Cardiac septum (tissue), 1 donor: ENCODE results near the gene OGG1. TPM values are rescaled to one million over a fixed set of nuclear protein-coding genes. Genes with fewer than 3 reads are reported as not detected.
"Not testable (repeated sequence)": the region's sequence is repeated elsewhere in the genome, so short reads cannot be mapped to it uniquely, and the experiment has no call there.

ENCODE experiments used
- DNase-seq: peaks from one replicate; pipeline ENCODE4 v3.0.0-alpha.2; 2020; ENCODE audit warnings: low spot score
- intact Hi-C: fragments of 100-400 bp; cut with DNase I; formaldehyde crosslinking; loops from one replicate; pipeline ENCODE4 v1.14.0; 2022
- total RNA-seq: library from RNA; stranded (reverse); fragmentation: NEBNext Ultra II Directional; extraction: Animal tissue kit (Norgen Biotek cat#: 25700); gene quantifications from one replicate; pipeline ENCODE4 v1.2.1, GENCODE V29; 2021
- donor health status: DM: no; HTN: no; CAD: no.

Gene OGG1
- total RNA-seq, 1 donor from 2014 or later = 9.6 TPM

DNA sequence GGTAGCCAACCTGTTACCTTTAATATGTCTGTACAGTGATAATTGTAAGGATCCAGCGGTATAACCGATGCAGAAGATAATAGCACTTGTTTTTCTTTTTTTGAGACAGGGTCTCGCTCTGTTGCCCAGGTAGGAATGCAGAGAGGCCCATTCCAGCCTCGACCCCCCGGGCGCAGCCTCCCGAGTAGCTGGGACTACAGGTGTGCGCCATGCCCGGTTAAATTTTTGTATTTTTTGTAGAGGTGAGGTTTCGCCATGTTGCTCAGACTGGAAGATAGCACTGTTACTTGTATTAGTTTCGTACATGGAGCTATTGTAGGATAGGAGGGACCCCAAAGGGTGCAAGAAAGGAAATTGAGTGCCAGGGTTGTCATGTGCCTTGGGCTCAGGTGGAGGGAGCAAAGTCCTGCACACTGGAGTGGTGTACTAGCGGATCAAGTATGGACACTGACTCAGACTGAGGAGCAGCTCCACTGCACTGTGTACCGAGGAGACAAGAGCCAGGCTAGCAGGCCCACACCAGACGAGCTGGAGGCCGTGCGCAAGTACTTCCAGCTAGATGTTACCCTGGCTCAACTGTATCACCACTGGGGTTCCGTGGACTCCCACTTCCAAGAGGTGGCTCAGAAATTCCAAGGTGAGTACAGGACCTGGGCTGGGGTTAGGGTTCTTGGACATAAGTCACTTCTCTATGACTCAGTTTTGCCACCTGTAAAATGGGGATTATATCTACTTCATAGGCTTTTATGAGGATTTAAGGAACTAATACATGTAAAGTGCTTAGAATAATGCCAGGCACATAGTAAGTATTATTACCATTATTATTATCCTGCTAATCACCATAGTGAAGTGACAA is 1.0 kb downstream of the OGG1 start:
- intact Hi-C loops = loop anchor here (2.0 kb wide), 2 partner anchors 20 to 42 kb away; partner anchors contain the start of genes ARPC4 and TADA3
- DNase-seq = no peak

- DNase-seq = no peak
- intact Hi-C loops = no loop called here
These were observed 4.9 kb downstream of the OGG1 start for GRCh38 chr3:9754678-9755077.

GRCh38 chr3:9757427-9757826 is 7.7 kb downstream of the OGG1 start:
- no peak for DNase-seq
- intact Hi-C loops = no loop called here

DNA sequence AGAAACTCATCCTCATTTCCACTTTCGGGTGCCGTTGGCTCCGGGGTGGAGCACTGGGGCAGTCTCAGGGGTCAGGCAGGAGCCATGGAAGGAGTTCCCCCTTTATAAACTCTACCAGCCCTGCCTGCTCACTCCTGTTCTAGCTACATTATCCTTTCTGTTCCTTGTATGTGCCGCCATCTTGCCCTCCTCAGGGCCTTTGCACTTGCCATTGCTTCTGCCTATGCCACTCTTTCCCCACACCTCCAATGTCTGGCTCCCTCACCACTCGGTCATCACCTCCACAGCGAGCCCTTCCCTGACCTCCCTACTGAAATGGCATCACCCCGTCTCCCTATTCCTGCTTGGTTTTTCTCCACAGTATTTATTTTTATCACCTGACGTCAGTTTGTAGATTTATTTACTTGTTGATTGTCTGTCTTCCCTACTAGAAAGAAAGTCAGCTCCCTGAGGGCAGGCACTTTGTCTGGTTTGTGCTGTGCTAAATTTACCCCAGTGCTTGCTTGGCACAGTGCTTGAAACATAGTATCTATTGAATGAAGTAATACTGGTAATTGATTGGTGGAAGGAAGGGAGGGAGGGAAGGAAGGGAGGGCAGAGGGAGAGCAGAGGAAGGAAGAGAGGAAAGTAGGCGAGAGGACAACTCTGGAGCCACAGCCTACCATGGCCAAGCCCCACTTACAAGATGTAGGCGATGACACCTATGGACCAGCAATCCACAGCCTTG is 11.2 kb downstream of the OGG1 start:
- intact Hi-C loops = no loop called here

GRCh38 chr3:9761919-9762318 is 12.2 kb downstream of the OGG1 start:
- intact Hi-C loops = no loop called here
- no peak for DNase-seq

More for the DNA sequence above, 11.2 kb downstream of the OGG1 start:
- DNase-seq = no peak

DNA sequence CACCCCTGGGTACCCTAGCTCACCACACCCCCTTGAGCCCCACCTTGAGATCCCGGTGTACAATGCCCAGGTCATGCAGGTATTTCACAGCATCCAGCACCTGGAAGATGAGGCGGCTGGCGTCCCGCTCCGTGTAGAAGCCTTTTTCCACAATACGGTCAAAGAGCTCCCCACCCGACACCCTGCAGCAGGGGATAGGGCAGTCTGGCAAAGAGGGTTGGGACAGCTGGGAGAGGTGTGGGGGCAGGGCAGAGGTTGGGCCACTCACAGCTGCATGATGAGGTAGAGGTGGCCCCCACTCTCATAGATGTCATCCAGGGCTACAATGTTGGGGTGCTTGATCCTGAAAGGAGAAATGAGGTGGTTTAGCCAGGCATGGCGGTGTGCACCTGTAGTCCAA is 13.1 kb downstream of the OGG1 start:
- DNase-seq = no peak
- intact Hi-C loops = no loop called here

DNA sequence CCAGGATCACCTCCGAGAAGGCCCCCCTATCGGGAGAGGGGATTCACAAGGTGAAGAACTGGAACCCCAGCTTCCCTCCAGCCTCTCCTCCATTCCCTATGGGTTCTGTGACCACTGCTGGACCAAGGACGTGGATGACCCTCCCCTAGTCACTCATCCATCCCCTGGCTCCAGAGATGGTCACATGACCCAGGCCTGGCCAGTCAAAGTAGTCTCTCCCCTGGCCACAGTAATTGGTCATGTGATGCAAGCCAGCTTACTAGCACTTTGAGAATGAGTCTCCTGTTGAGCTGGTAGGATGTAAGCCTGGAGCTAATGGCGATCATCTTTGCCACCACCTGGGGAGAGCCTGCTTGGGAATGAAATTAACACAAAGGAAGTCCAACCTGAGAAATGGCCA is 16.1 kb downstream of the OGG1 start:
- intact Hi-C loops = no loop called here
- no peak for DNase-seq

DNA sequence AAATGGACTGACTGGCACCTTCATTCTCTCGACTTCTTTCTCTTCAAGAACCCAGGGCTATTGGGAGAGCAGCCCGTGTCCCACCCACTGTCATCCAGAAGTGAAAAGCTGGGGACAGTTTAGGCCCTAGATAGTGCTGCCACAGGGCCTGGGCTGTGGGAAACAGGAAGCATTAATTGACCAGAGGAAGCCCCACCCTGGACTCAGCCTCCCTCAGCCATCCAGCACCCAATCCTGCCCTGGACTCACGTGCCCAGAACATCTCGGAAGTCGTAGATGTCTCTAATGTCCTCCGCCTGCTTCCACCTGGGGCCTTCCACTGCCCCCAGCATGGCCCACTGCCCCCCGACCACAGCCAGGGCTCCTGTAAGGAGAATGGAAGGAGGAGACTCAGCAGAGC is 17.7 kb downstream of the OGG1 start:
- DNase-seq = no peak

GRCh38 chr3:9768141-9768775 is 18.5 kb downstream of the OGG1 start:
- intact Hi-C loops = no loop called here
- no peak for DNase-seq

More for the DNA sequence above, 17.7 kb downstream of the OGG1 start:
- intact Hi-C loops = no loop called here

GRCh38 chr3:9769012-9769411 is 19.3 kb downstream of the OGG1 start:
- intact Hi-C loops = no loop called here
- no peak for DNase-seq

DNA sequence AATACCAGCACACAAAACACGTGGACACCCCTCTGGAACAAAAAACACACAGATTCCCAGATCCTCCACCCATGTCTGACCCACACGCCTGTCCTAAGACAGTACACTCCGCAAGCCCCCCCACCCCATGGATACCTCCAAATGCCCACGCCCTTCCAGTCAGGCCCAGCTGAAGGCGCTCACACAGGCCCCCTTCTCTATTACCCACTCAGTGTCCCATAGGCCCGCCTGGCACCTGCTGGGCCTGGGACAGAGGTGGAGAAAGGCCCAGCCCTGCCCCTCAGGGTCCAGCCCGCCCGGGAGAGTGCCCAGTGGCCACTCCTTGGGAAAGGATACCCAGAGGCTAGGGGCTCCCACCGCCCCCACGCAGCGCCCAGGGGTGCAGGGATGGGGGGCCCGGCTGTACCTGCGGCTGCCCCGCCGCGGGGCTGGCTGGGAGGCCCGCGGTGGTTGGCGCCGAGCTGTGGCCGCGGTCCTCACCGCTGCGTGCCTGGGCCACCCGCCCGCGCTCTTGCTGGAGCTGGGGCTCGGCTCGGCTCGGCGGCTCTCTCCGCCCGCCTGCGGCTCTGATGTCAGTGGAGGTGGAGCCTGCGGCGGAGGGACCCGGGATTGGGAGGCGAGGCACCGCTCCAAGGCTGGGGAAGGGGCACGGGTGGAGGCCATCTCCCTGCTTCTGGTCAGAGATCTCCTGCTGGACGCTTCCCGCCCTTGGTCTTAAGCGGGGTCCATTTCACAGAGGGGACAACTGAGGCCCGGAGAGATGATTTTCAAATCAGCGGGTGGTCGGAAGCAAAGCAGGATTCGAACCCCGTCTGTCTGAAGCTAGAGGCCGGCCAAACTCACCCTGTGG is 19.9 kb downstream of the OGG1 start, which contains the start of gene CAMK1:
TSS of gene CAMK1 (minus strand) at position 522 of the 850 bp plus-strand sequence. CDS start 2,198 bp downstream, outside the sequence.
- intact Hi-C loops = loop anchor here (2.0 kb wide), 1 partner anchor 19 kb away; no protein-coding TSS in a partner anchor
- peak; percentile 91 for DNase-seq

- DNase-seq = peak; percentile 85
- intact Hi-C loops = loop anchor here (2.0 kb wide), 1 partner anchor 20 kb away; no protein-coding TSS in a partner anchor
These were observed 20.6 kb downstream of the OGG1 start for GRCh38 chr3:9770276-9770812.

- intact Hi-C loops = loop anchor here (2.0 kb wide), 1 partner anchor 20 kb away; no protein-coding TSS in a partner anchor
- not testable (repeated sequence) for DNase-seq
These were observed 21.3 kb downstream of the OGG1 start for GRCh38 chr3:9771007-9771406.

DNA sequence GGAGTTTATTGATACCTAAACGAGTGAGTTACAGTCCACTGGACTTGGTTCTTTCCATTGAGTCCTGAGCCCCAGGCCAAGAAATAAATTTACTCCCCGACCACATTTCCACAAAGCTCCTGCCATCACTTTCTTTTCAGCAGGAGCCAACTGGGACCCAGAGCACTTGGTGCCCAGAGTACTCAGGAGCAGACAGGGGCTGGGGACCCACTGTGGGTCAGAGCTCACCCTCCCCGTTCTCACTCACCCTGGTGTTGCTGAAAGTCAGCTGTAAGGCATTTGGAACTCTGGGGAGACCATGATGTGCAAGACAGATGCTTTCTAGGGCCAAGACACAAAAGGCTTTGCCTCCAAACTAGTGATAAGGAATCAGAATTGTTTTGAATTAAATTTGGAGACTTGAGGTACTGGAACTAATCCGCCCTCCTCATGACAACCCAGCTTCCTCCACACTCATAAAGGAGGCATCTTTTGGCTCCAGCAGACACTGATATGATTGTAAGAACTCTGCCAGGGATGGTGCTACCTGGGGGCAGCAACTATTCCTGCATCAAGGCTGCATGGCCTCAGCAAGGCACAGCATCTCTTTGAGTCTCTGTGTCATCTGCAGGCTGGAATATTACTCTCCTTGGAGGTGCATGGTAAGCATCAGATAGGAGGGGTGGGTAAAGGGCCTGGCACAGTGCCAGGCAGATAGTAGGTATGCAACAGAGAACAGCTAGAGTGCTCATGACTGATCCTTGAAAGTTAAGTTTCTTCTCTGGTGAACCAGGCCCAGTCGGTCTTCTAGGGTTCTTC is 27.3 kb downstream of the OGG1 start:
- DNase-seq = no peak
- intact Hi-C loops = no loop called here

DNA sequence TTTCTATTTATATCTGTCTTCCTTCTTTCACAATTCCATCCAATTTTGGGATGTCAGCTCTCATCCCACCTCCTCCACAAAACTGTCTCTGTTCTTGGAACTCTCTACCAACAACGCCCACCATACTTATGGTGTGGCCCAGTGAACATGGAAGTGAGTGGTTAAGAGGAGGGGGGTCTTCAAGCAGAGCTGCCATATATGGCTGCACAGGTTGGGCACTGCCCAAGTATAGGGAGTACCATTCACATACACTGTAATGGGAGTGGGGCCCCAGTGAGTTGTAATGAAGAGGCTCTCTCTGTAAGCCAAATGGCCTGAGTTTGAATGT is 27.9 kb downstream of the OGG1 start:
- no peak for DNase-seq
- intact Hi-C loops = no loop called here

- intact Hi-C loops = no loop called here
- DNase-seq = no peak
These were observed 28.7 kb downstream of the OGG1 start for GRCh38 chr3:9778143-9779074.

DNA sequence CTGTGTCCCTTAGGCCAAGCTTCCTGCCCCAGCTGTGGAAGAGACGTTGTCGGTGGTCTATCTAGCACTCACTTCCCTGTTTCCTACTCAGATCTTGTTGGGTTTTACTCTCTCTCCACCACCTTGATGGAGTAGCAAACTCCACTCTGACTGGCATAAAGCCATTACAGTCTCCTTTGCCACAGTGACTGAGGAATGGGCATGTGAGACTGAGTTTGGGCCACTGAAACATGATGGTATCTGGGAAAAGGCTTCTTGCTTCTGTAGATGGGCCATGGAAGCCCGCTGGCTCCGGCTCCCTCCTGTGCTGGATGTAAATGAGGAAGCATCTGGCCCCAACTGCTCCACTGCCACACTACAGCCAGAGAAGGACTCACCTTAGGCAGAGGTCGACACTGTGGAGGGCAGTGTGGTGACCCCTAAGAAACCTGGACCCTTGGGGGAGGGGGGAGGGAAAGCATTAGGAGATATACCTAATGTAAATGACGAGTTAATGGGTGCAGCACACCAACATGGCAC is 29.4 kb downstream of the OGG1 start:
- intact Hi-C loops = no loop called here
- no peak for DNase-seq
